Naive B cell (primary cell): ENCODE data around the gene FUT8. TPM values are rescaled to one million over a fixed set of nuclear protein-coding genes. Genes with fewer than 3 reads are reported as not detected.

Experiments
- ATAC-seq, 2 donors: fragments of 150-1000 bp; cut with Tn5 transposase; 2 replicates each; pipeline ENCODE4 v1.10.0; 2021; ENCODE audit warnings: low read depth in 2 of 2, mild to moderate bottlenecking in 2 of 2, moderate library complexity in 2 of 2
- DNase-seq: peaks from one replicate; pipeline ENCODE4 v3.0.0; 2022
- H3K27ac Mint-ChIP-seq, 6 donors: one replicate each; pipeline ENCODE4 v1.8.0; 2020 to 2022; ENCODE audit warnings: mild to moderate bottlenecking in 6 of 6, mixed read lengths in 6 of 6, moderate library complexity in 5 of 6, inconsistent platforms in 2 of 6
- H3K27me3 Mint-ChIP-seq, 3 donors: one replicate each; pipeline ENCODE4 v1.8.0; 2021 to 2022; ENCODE audit warnings: mixed read lengths in 3 of 3, mild to moderate bottlenecking in 1 of 3
- H3K36me3 Mint-ChIP-seq, 2 donors: one replicate each; pipeline ENCODE4 v1.8.0; 2020 to 2022; ENCODE audit warnings: mixed read lengths in 2 of 2, inconsistent platforms in 1 of 2, mild to moderate bottlenecking in 1 of 2
- H3K4me1 Mint-ChIP-seq, 3 donors: one replicate each; pipeline ENCODE4 v1.8.0; 2020 to 2022; ENCODE audit warnings: mixed read lengths in 3 of 3, inconsistent platforms in 1 of 3, mild to moderate bottlenecking in 1 of 3, moderate library complexity in 1 of 3
- H3K4me3 Mint-ChIP-seq, 8 donors: one replicate each; pipeline ENCODE4 v1.8.0; 2020 to 2022; ENCODE audit warnings: mild to moderate bottlenecking in 8 of 8, mixed read lengths in 8 of 8, moderate library complexity in 8 of 8, inconsistent platforms in 2 of 8
- H3K9me3 Mint-ChIP-seq, 7 donors: one replicate each; pipeline ENCODE4 v1.8.0; 2020 to 2022; ENCODE audit warnings: mixed read lengths in 7 of 7, mild to moderate bottlenecking in 5 of 7, inconsistent platforms in 2 of 7, moderate library complexity in 1 of 7
- polyA plus RNA-seq, 6 donors: library from polyadenylated mRNA; unstranded; fragments of 300-500 nt; fragmentation: Illumina TruSeq; gene quantifications; one replicate each; pipeline ENCODE4 v1.2.3, GENCODE V29; 2021; ENCODE audit warnings: low read depth in 6 of 6

The FUT8 gene
- polyA plus RNA-seq, 6 donors from 2014 or later: 5.7 to 22.8 (median 16.2) TPM

GRCh38 chr14:65471038-65471878 lies 58.7 kb downstream of the FUT8 start:
- Mint-ChIP-seq H3K9me3 (no peaks in the 10 kb centered on the region), H3K27me3 (no peaks in the 10 kb centered on the region), H3K27ac (peak overlapping the region in 5 of 6 donors; percentile 47 to 93 (median 57)), H3K4me3 (peak overlapping the region in 1 of 8 donors; percentile 56), H3K4me1 (peaks cover 32 to 49% (median 40%) of the 10 kb centered on the region in 3 donors), H3K36me3 (peaks cover 14 to 21% of the 10 kb centered on the region in 2 donors)
- DNase-seq: no peak
- ATAC-seq: peak; percentile 66 to 83

- H3K4me1 Mint-ChIP-seq: peaks cover 35 to 48% (median 41%) of the 10 kb centered on the region in 3 donors
- no peak for DNase-seq
- no peaks in the 10 kb centered on the region for H3K9me3 Mint-ChIP-seq
- peaks cover 14 to 21% of the 10 kb centered on the region in 2 donors for H3K36me3 Mint-ChIP-seq
- H3K27me3 Mint-ChIP-seq: no peaks in the 10 kb centered on the region
- ATAC-seq: no peak
- H3K4me3 Mint-ChIP-seq: no peak overlapping the region
- H3K27ac Mint-ChIP-seq: peak overlapping the region in 1 of 6 donors; percentile 83
These were observed 59.7 kb downstream of the FUT8 start for GRCh38 chr14:65472189-65472588.

GRCh38 chr14:65476273-65476941 lies 63.9 kb downstream of the FUT8 start:
- H3K27me3 Mint-ChIP-seq: no peaks in the 10 kb centered on the region
- peaks cover 0 to 28% of the 10 kb centered on the region in 2 donors for H3K36me3 Mint-ChIP-seq
- DNase-seq: no peak
- peak overlapping the region in 2 of 6 donors; percentile 1 to 81 for H3K27ac Mint-ChIP-seq
- H3K4me3 Mint-ChIP-seq: no peak overlapping the region
- H3K9me3 Mint-ChIP-seq: no peaks in the 10 kb centered on the region
- H3K4me1 Mint-ChIP-seq: peaks cover 28 to 42% (median 41%) of the 10 kb centered on the region in 3 donors
- no peak for ATAC-seq

GRCh38 chr14:65476942-65477318 lies 64.4 kb downstream of the FUT8 start:
- H3K4me1 Mint-ChIP-seq: peaks cover 25 to 43% (median 41%) of the 10 kb centered on the region in 3 donors

GRCh38 chr14:65478017-65478416 lies 65.5 kb downstream of the FUT8 start:
- no peak overlapping the region for H3K4me3 Mint-ChIP-seq
- ATAC-seq: no peak
- H3K27ac Mint-ChIP-seq: no peak overlapping the region
- DNase-seq: no peak
- peaks cover 0 to 28% of the 10 kb centered on the region in 2 donors for H3K36me3 Mint-ChIP-seq
- peaks cover 32 to 51% (median 50%) of the 10 kb centered on the region in 3 donors for H3K4me1 Mint-ChIP-seq
- H3K9me3 Mint-ChIP-seq: no peaks in the 10 kb centered on the region
- no peaks in the 10 kb centered on the region for H3K27me3 Mint-ChIP-seq

More at GRCh38 chr14:65476942-65477318, 64.4 kb downstream of the FUT8 start:
- Mint-ChIP-seq H3K9me3 (no peaks in the 10 kb centered on the region), H3K27ac (no peak overlapping the region), H3K4me3 (no peak overlapping the region), H3K36me3 (peaks cover 0 to 28% of the 10 kb centered on the region in 2 donors), H3K27me3 (no peaks in the 10 kb centered on the region)
- ATAC-seq (no peak), DNase-seq (no peak)

- Mint-ChIP-seq H3K4me3 (no peak overlapping the region), H3K4me1 (peaks cover 30 to 54% (median 54%) of the 10 kb centered on the region in 3 donors), H3K27ac (peak overlapping the region in 2 of 6 donors; percentile 7 to 59), H3K36me3 (peaks cover 0 to 28% of the 10 kb centered on the region in 2 donors), H3K9me3 (no peaks in the 10 kb centered on the region), H3K27me3 (no peaks in the 10 kb centered on the region)
- peak in 1 of 2 donors; percentile 34 for ATAC-seq
- no peak for DNase-seq
These were observed 66.1 kb downstream of the FUT8 start for GRCh38 chr14:65478596-65478995.

- peaks cover 30 to 57% (median 54%) of the 10 kb centered on the region in 3 donors for H3K4me1 Mint-ChIP-seq
- no peaks in the 10 kb centered on the region for H3K27me3 Mint-ChIP-seq
- DNase-seq (no peak), ATAC-seq (no peak)
- H3K9me3 Mint-ChIP-seq: no peaks in the 10 kb centered on the region
- H3K27ac Mint-ChIP-seq: peak overlapping the region in 2 of 6 donors; percentile 29 to 49
- peaks cover 0 to 24% of the 10 kb centered on the region in 2 donors for H3K36me3 Mint-ChIP-seq
- no peak overlapping the region for H3K4me3 Mint-ChIP-seq
These were observed 66.9 kb downstream of the FUT8 start for GRCh38 chr14:65479386-65479785.

GRCh38 chr14:65482757-65483438 lies 70.4 kb downstream of the FUT8 start:
- H3K4me1 Mint-ChIP-seq: peaks cover 44 to 64% (median 62%) of the 10 kb centered on the region in 3 donors
- H3K27me3 Mint-ChIP-seq: no peaks in the 10 kb centered on the region
- DNase-seq (no peak), ATAC-seq (no peak)
- H3K36me3 Mint-ChIP-seq: peaks cover 0 to 20% of the 10 kb centered on the region in 2 donors
- H3K27ac Mint-ChIP-seq: peak overlapping the region in 1 of 6 donors; percentile 83
- H3K4me3 Mint-ChIP-seq: peak overlapping the region in 1 of 8 donors; percentile 49
- H3K9me3 Mint-ChIP-seq: no peaks in the 10 kb centered on the region

GRCh38 chr14:65483647-65484046 lies 71.1 kb downstream of the FUT8 start:
- Mint-ChIP-seq H3K4me3 (no peak overlapping the region), H3K27ac (no peak overlapping the region), H3K9me3 (no peaks in the 10 kb centered on the region), H3K4me1 (peaks cover 51 to 67% (median 66%) of the 10 kb centered on the region in 3 donors), H3K36me3 (peaks cover 0 to 19% of the 10 kb centered on the region in 2 donors), H3K27me3 (no peaks in the 10 kb centered on the region)
- ATAC-seq (no peak), DNase-seq (no peak)

GRCh38 chr14:65485516-65485915 lies 73.0 kb downstream of the FUT8 start:
- ATAC-seq: no peak
- no peaks in the 10 kb centered on the region for H3K9me3 Mint-ChIP-seq
- no peak for DNase-seq
- H3K27ac Mint-ChIP-seq: peak overlapping the region in 2 of 6 donors; percentile 22 to 43
- peaks cover 0 to 7% of the 10 kb centered on the region in 2 donors for H3K36me3 Mint-ChIP-seq
- no peaks in the 10 kb centered on the region for H3K27me3 Mint-ChIP-seq
- H3K4me3 Mint-ChIP-seq: no peak overlapping the region
- peaks cover 44 to 59% (median 55%) of the 10 kb centered on the region in 3 donors for H3K4me1 Mint-ChIP-seq

- Mint-ChIP-seq H3K4me1 (peaks cover 44 to 46% (median 46%) of the 10 kb centered on the region in 3 donors), H3K4me3 (no peak overlapping the region), H3K27me3 (no peaks in the 10 kb centered on the region), H3K9me3 (peaks cover 0 to 2% (median 0%) of the 10 kb centered on the region in 7 donors), H3K27ac (peak overlapping the region in 1 of 6 donors; percentile 9), H3K36me3 (peaks cover 9 to 13% of the 10 kb centered on the region in 2 donors)
- DNase-seq (no peak), ATAC-seq (no peak)
These were observed 74.3 kb downstream of the FUT8 start for GRCh38 chr14:65486863-65487262.

- ATAC-seq (no peak), DNase-seq (no peak)
- peak overlapping the region in 2 of 6 donors; percentile 69 to 85 for H3K27ac Mint-ChIP-seq
- peak overlapping the region in 1 of 8 donors; percentile 47 for H3K4me3 Mint-ChIP-seq
- peaks cover 41 to 44% (median 42%) of the 10 kb centered on the region in 3 donors for H3K4me1 Mint-ChIP-seq
- H3K9me3 Mint-ChIP-seq: peaks cover 0 to 6% (median 4%) of the 10 kb centered on the region in 7 donors
- no peaks in the 10 kb centered on the region for H3K27me3 Mint-ChIP-seq
- H3K36me3 Mint-ChIP-seq: peaks cover 17 to 18% of the 10 kb centered on the region in 2 donors
These were observed 75.4 kb downstream of the FUT8 start for GRCh38 chr14:65487783-65488494.
